ENCODE data around the gene ILKAP. TPM values are rescaled to one million over a fixed set of nuclear protein-coding genes. Genes with fewer than 3 reads are reported as not detected.

ILKAP gene
- total and polyA plus RNA-seq, 2 donors: 22.3 to 67.0 TPM

- H3K4me3 ChIP-seq (ENCODE audit: low read length in 2 of 2): no peak overlapping the region
- H3K9me3 ChIP-seq (ENCODE audit: control insufficient read depth in 2 of 2, insufficient read depth in 1 of 2, low read length in 1 of 2): no peaks in the 10 kb centered on the region
- H3K27ac ChIP-seq (ENCODE audit: low read depth in 1 of 2, low read length in 1 of 2): no peak overlapping the region
- DNase-seq (ENCODE audit: low read depth in 6 of 9, low spot score in 9 of 9): no peak
- H3K4me1 ChIP-seq (ENCODE audit: control insufficient read depth in 2 of 2, insufficient read depth in 2 of 2, low read length in 2 of 2): peaks cover 8 to 21% of the 10 kb centered on the region in 2 donors
- no peaks in the 10 kb centered on the region for H3K36me3 ChIP-seq (ENCODE audit: control insufficient read depth in 2 of 2, insufficient read depth in 2 of 2, low read length in 1 of 2)
- H3K27me3 ChIP-seq (ENCODE audit: control insufficient read depth in 2 of 2, insufficient read depth in 1 of 2, low read length in 1 of 2): peaks cover 54 to 82% of the 10 kb centered on the region in 2 donors
- WGBS: 49% methylated on average over 10 of the region's 10 CpGs
Observed at GRCh38 chr2:238159661-238160205, 43.8 kb downstream of the ILKAP start.

GRCh38 chr2:238159071-238159539, 44.4 kb downstream of the ILKAP start:
- Histone ChIP-seq H3K27me3 (ENCODE audit: control insufficient read depth in 2 of 2, insufficient read depth in 1 of 2, low read length in 1 of 2) (peaks cover 50 to 76% of the 10 kb centered on the region in 2 donors), H3K27ac (ENCODE audit: low read depth in 1 of 2, low read length in 1 of 2) (no peak overlapping the region), H3K4me3 (ENCODE audit: low read length in 2 of 2) (peak overlapping the region in 1 of 2 donors; percentile 38), H3K4me1 (ENCODE audit: control insufficient read depth in 2 of 2, insufficient read depth in 2 of 2, low read length in 2 of 2) (peaks cover 8 to 21% of the 10 kb centered on the region in 2 donors), H3K9me3 (ENCODE audit: control insufficient read depth in 2 of 2, insufficient read depth in 1 of 2, low read length in 1 of 2) (peaks cover 0 to 3% of the 10 kb centered on the region in 2 donors), H3K36me3 (ENCODE audit: control insufficient read depth in 2 of 2, insufficient read depth in 2 of 2, low read length in 1 of 2) (no peaks in the 10 kb centered on the region)
- WGBS: 2% methylated on average over 52 of the region's 52 CpGs
- no peak for DNase-seq (ENCODE audit: low read depth in 6 of 9, low spot score in 9 of 9)

GRCh38 chr2:238158509-238159070, 44.9 kb downstream of the ILKAP start, which contains the start of gene ERFE:
ERFE (plus strand) TSS chr2:238158970; CDS start chr2:238159008, 38 bp downstream.
- Histone ChIP-seq H3K27ac (ENCODE audit: low read depth in 1 of 2, low read length in 1 of 2) (no peak within 1 kb of the TSS), H3K36me3 (ENCODE audit: control insufficient read depth in 2 of 2, insufficient read depth in 2 of 2, low read length in 1 of 2) (no peaks in the 10 kb centered on the region), H3K4me1 (ENCODE audit: control insufficient read depth in 2 of 2, insufficient read depth in 2 of 2, low read length in 2 of 2) (peaks cover 8 to 21% of the 10 kb centered on the region in 2 donors), H3K9me3 (ENCODE audit: control insufficient read depth in 2 of 2, insufficient read depth in 1 of 2, low read length in 1 of 2) (peaks cover 0 to 7% of the 10 kb centered on the region in 2 donors), H3K4me3 (ENCODE audit: low read length in 2 of 2) (peak within 1 kb of the TSS in 1 of 2 donors; percentile 38), H3K27me3 (ENCODE audit: control insufficient read depth in 2 of 2, insufficient read depth in 1 of 2, low read length in 1 of 2) (peaks cover 45 to 72% of the 10 kb centered on the region in 2 donors)
- DNase-seq (ENCODE audit: low read depth in 6 of 9, low spot score in 9 of 9): peak in 4 of 9 donors; percentile 28 to 56 (median 34)
- WGBS: 10% methylated on average over 59 of the region's 61 CpGs

DNA sequence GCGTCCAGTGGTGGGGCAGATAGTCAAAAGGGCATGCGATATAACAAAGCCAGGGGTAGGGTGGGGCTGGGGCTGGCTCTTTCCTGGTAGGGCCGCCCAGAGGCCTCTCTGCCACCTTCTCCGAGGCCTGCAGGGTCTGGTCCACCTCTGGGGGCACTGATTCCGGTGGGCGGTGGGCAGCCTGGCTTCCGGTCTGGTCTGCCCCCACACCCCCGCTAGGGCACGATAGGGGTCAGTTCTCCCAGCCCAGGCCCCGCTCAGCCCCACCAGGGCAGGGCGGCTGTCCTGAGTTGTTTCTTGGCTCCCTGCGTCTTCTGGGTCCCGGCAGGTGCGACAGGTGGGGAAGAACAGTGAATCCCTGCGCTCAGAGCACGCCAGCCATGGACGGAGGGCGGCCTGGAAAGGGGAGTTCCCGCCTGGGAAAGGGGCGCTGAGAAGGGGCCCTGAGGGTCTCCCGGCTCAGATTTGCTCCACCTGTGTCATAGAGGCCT, 45.4 kb downstream of the ILKAP start:
- no peak for DNase-seq (ENCODE audit: low read depth in 6 of 9, low spot score in 9 of 9)
- Histone ChIP-seq H3K36me3 (ENCODE audit: control insufficient read depth in 2 of 2, insufficient read depth in 2 of 2, low read length in 1 of 2) (no peaks in the 10 kb centered on the region), H3K4me3 (ENCODE audit: low read length in 2 of 2) (no peak overlapping the region), H3K27ac (ENCODE audit: low read depth in 1 of 2, low read length in 1 of 2) (no peak overlapping the region), H3K27me3 (ENCODE audit: control insufficient read depth in 2 of 2, insufficient read depth in 1 of 2, low read length in 1 of 2) (peaks cover 39 to 68% of the 10 kb centered on the region in 2 donors), H3K9me3 (ENCODE audit: control insufficient read depth in 2 of 2, insufficient read depth in 1 of 2, low read length in 1 of 2) (peaks cover 0 to 7% of the 10 kb centered on the region in 2 donors), H3K4me1 (ENCODE audit: control insufficient read depth in 2 of 2, insufficient read depth in 2 of 2, low read length in 2 of 2) (peaks cover 8 to 21% of the 10 kb centered on the region in 2 donors)
- 70% methylated on average over 21 of the region's 21 CpGs for WGBS

GRCh38 chr2:238157506-238158017, 45.9 kb downstream of the ILKAP start:
- DNase-seq (ENCODE audit: low read depth in 6 of 9, low spot score in 9 of 9): no peak

DNA sequence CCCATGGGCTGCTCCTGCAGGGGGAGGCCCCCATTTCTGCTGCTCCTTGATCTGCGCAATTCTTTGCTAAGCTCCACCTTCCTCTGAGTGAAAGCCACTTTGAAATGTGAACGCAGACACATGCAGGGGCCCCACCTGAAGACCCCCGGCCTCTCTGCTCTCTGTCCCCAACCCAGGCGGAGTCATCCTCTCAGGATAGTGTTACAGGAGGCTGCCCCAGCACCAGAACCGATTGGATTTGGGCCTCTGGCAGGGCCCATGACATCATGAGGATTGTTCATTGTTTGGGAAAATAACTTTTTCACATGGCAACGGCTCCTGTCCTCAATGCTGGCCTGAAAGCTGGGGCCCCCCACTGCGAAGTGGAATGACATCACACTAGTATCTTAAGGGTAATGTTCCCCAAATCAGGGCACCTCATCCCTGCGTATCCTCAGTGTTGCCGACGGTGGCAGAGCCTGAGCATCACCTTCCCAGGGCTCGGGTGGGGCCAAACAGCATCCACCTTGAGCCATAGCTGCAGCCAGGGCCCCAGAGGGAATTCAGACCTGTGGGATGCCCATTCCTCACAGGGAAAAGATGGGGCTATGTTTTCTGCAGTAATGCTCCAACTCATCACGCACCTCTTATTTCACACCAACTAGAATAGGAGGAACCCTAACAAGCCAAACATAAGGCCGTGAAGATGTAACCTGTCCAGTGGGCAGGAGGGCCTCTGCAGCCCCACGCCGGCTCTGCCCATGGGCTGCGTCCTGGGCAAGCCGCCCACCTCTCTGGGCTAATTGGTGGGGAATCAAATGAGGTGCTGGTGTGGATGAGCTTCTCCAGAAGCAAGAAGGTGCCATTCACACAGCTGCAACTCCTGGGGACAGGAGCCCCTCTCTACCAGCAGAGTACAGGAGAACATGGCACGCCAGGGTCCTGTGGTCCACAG, 47.5 kb downstream of the ILKAP start:
- H3K4me1 ChIP-seq (ENCODE audit: control insufficient read depth in 2 of 2, insufficient read depth in 2 of 2, low read length in 2 of 2): peaks cover 8 to 21% of the 10 kb centered on the region in 2 donors
- DNase-seq (ENCODE audit: low read depth in 6 of 9, low spot score in 9 of 9): no peak
- peaks cover 0 to 7% of the 10 kb centered on the region in 2 donors for H3K9me3 ChIP-seq (ENCODE audit: control insufficient read depth in 2 of 2, insufficient read depth in 1 of 2, low read length in 1 of 2)
- H3K27ac ChIP-seq (ENCODE audit: low read depth in 1 of 2, low read length in 1 of 2): no peak overlapping the region
- WGBS: 94% methylated on average over 18 of the region's 18 CpGs
- H3K27me3 ChIP-seq (ENCODE audit: control insufficient read depth in 2 of 2, insufficient read depth in 1 of 2, low read length in 1 of 2): peaks cover 26 to 47% of the 10 kb centered on the region in 2 donors
- no peak overlapping the region for H3K4me3 ChIP-seq (ENCODE audit: low read length in 2 of 2)
- H3K36me3 ChIP-seq (ENCODE audit: control insufficient read depth in 2 of 2, insufficient read depth in 2 of 2, low read length in 1 of 2): no peaks in the 10 kb centered on the region

More at GRCh38 chr2:238157506-238158017, 45.9 kb downstream of the ILKAP start:
- H3K4me1 ChIP-seq (ENCODE audit: control insufficient read depth in 2 of 2, insufficient read depth in 2 of 2, low read length in 2 of 2): peaks cover 8 to 21% of the 10 kb centered on the region in 2 donors
- no peak overlapping the region for H3K4me3 ChIP-seq (ENCODE audit: low read length in 2 of 2)
- WGBS: 89% methylated on average over 14 of the region's 14 CpGs
- peaks cover 34 to 63% of the 10 kb centered on the region in 2 donors for H3K27me3 ChIP-seq (ENCODE audit: control insufficient read depth in 2 of 2, insufficient read depth in 1 of 2, low read length in 1 of 2)
- H3K9me3 ChIP-seq (ENCODE audit: control insufficient read depth in 2 of 2, insufficient read depth in 1 of 2, low read length in 1 of 2): peaks cover 0 to 7% of the 10 kb centered on the region in 2 donors
- H3K36me3 ChIP-seq (ENCODE audit: control insufficient read depth in 2 of 2, insufficient read depth in 2 of 2, low read length in 1 of 2): no peaks in the 10 kb centered on the region
- no peak overlapping the region for H3K27ac ChIP-seq (ENCODE audit: low read depth in 1 of 2, low read length in 1 of 2)

DNA sequence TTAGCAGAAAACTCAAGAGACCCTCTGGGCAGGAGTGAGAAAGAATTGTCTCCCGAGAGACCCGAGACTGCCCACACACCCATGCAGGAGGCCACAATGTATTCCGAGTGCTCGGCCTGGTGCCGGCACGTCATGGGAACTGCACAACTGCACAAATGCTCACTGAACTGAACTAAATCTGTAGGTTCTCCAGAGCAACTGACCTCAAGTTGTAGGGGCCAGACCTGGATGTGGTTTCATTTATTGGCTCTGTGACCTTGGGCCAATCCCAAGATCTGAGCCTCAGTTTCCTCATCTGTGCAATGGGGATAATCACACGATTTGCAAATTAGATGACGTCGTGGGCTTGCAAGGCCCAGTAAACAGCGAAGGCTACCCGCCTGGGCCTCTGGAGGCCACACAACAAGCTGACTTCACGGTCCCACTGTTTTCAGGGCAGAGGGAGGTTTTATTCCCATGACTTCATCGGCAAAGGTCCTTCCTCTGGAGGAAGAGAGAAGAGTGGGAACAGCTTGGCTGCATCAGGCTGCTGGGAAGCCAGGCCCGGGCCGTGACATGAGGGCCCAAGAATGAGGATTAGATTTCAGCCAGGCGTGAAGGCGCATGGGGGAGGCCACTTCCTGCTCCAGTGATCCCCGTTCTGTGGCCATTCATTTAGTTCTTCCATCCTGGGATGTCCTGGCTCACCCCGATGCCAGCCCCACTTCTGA, 48.3 kb downstream of the ILKAP start:
- H3K9me3 ChIP-seq (ENCODE audit: control insufficient read depth in 2 of 2, insufficient read depth in 1 of 2, low read length in 1 of 2): peaks cover 0 to 7% of the 10 kb centered on the region in 2 donors
- WGBS: 95% methylated on average over 19 of the region's 19 CpGs
- DNase-seq (ENCODE audit: low read depth in 6 of 9, low spot score in 9 of 9): no peak
- H3K27ac ChIP-seq (ENCODE audit: low read depth in 1 of 2, low read length in 1 of 2): no peak overlapping the region
- H3K36me3 ChIP-seq (ENCODE audit: control insufficient read depth in 2 of 2, insufficient read depth in 2 of 2, low read length in 1 of 2): no peaks in the 10 kb centered on the region
- H3K27me3 ChIP-seq (ENCODE audit: control insufficient read depth in 2 of 2, insufficient read depth in 1 of 2, low read length in 1 of 2): peaks cover 26 to 39% of the 10 kb centered on the region in 2 donors
- H3K4me1 ChIP-seq (ENCODE audit: control insufficient read depth in 2 of 2, insufficient read depth in 2 of 2, low read length in 2 of 2): peaks cover 8 to 17% of the 10 kb centered on the region in 2 donors
- H3K4me3 ChIP-seq (ENCODE audit: low read length in 2 of 2): no peak overlapping the region

DNA sequence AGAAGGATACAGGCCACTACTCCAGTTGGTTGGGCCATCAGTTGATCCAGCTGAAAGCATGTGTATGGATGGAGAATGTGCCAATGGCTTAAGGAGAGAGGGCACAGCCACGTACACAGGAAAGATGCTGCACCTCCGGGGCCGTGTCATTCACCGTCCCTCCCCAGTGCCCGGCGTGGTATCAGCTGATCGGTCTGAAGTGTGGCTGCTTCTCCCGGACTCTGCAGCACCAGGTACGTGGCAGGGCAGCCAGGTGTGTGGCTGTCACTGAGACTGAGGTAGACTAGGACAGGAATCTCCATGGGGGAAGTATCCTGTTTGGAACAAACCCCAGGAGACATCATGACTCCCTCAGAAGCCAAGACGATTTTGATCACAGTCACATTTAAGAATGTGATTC, 48.9 kb downstream of the ILKAP start:
- Histone ChIP-seq H3K27ac (ENCODE audit: low read depth in 1 of 2, low read length in 1 of 2) (no peak overlapping the region), H3K4me1 (ENCODE audit: control insufficient read depth in 2 of 2, insufficient read depth in 2 of 2, low read length in 2 of 2) (peaks cover 8 to 10% of the 10 kb centered on the region in 2 donors), H3K9me3 (ENCODE audit: control insufficient read depth in 2 of 2, insufficient read depth in 1 of 2, low read length in 1 of 2) (peaks cover 0 to 7% of the 10 kb centered on the region in 2 donors), H3K4me3 (ENCODE audit: low read length in 2 of 2) (no peak overlapping the region), H3K27me3 (ENCODE audit: control insufficient read depth in 2 of 2, insufficient read depth in 1 of 2, low read length in 1 of 2) (peaks cover 20 to 33% of the 10 kb centered on the region in 2 donors), H3K36me3 (ENCODE audit: control insufficient read depth in 2 of 2, insufficient read depth in 2 of 2, low read length in 1 of 2) (no peaks in the 10 kb centered on the region)
- 98% methylated on average over 10 of the region's 10 CpGs for WGBS
- DNase-seq (ENCODE audit: low read depth in 6 of 9, low spot score in 9 of 9): no peak

Data from thymus (tissue), 11 donors.